Measurements from ENCODE around the gene ENDOV. TPM values are rescaled to one million over a fixed set of nuclear protein-coding genes. Genes with fewer than 3 reads are reported as not detected.

ENDOV gene
- total and polyA plus RNA-seq, 2 donors (not counting 3 experiments of a cell fraction or from before 2014, with no cell fraction given) = 20.4 to 25.9 TPM

GRCh38 chr17:80438806-80439205 is 23.8 kb downstream of the ENDOV start:
- no peak for FAIRE-seq
- dilution Hi-C loops (cut with MboI; ENCODE audit: extremely low pct_ligation_motif_present, low sequenced_read_pairs) = no loop called here
- CTCF ChIA-PET = interaction anchor here (1.7 to 3.1 kb wide), 2 partner anchors 12 to 16 kb away, joined by 7 to 10 read pairs; no protein-coding TSS in a partner anchor

More at GRCh38 chr17:80438806-80439205, 23.8 kb downstream of the ENDOV start:
- no peak for TF ChIP-seq FOS (IDR thresholded peaks at IDR 0.05; ENCODE audit: borderline replicate concordance, insufficient read depth, low read length)
- TF ChIP-seq EZH2 (IDR thresholded peaks at IDR 0.05; ENCODE audit: borderline replicate concordance, low read depth, low read length, severe bottlenecking) = no peak
- no peak for TF ChIP-seq POLR2AphosphoS5 (IDR thresholded peaks at IDR 0.05; ENCODE audit: insufficient read depth, low read depth, low read length)
- no peak for TF ChIP-seq GATA2 (IDR thresholded peaks at IDR 0.05; ENCODE audit: insufficient read depth, insufficient read length, low read depth, low read length)
- no peak for TF ChIP-seq POLR2A (IDR thresholded peaks at IDR 0.05; ENCODE audit: low read depth, low read length)
- TF ChIP-seq MYC (IDR thresholded peaks at IDR 0.05; ENCODE audit: low read depth, low read length) = no peak
- no peak for TF ChIP-seq MAX (IDR thresholded peaks at IDR 0.05; ENCODE audit: insufficient read depth, insufficient read length)
- no peak for TF ChIP-seq CTCF (IDR thresholded peaks at IDR 0.05; ENCODE audit: extremely low read depth in 1 of 2, insufficient read depth in 1 of 2, low read depth in 1 of 2, low read length in 2 of 2)
- TF ChIP-seq JUN (IDR thresholded peaks at IDR 0.05; ENCODE audit: borderline replicate concordance, insufficient read depth, insufficient read length, low read depth) = no peak
- H2AFZ ChIP-seq (ENCODE audit: low read depth, low read length) = no peak overlapping the region
- no TSS peak for BruUV-seq (replicated peaks)
- no peaks in the 10 kb centered on the region for H4K20me1 ChIP-seq (replicated peaks; ENCODE audit: control insufficient read depth, extremely low read depth, insufficient read depth, low read length)
- intact Hi-C loops (cut with micrococcal nuclease) = no loop called here
- POLR2A ChIA-PET = no interaction called here
- H3K27ac ChIP-seq (ENCODE audit: insufficient read depth, low read depth, low read length) = no peak overlapping the region
- no peak overlapping the region for H3K9ac ChIP-seq (replicated peaks; ENCODE audit: extremely low read depth, insufficient read depth, low read length)
- H3K27me3 ChIP-seq (ENCODE audit: control insufficient read depth in 2 of 2, insufficient read depth in 2 of 2, low read length in 2 of 2) = no peaks in the 10 kb centered on the region
- no peaks in the 10 kb centered on the region for H3K9me3 ChIP-seq (replicated peaks; ENCODE audit: control insufficient read depth, insufficient read depth, low read length)
- no peaks in the 10 kb centered on the region for H3K36me3 ChIP-seq (ENCODE audit: control insufficient read depth in 2 of 2, extremely low read depth in 1 of 2, insufficient read depth in 2 of 2, low read length in 2 of 2)
- no peak for DNase-seq (ENCODE audit: low read depth, low spot score)
- H3K9me1 ChIP-seq (replicated peaks; ENCODE audit: control insufficient read depth, extremely low read depth, insufficient read depth, low read length) = no peaks in the 10 kb centered on the region
- no peaks in the 10 kb centered on the region for H3K4me1 ChIP-seq (ENCODE audit: control insufficient read depth, extremely low read depth, insufficient read depth, low read length)
- no peak overlapping the region for H3K4me2 ChIP-seq (ENCODE audit: insufficient read depth, low read length)
- no peak overlapping the region for H3K4me3 ChIP-seq (replicated peaks in 1 of 3; ENCODE audit: insufficient read depth in 1 of 3, low read depth in 1 of 3, low read length in 3 of 3)
- H3K79me2 ChIP-seq (ENCODE audit: control insufficient read depth, insufficient read depth, low read length) = no peaks in the 10 kb centered on the region

All from endothelial cell of umbilical vein (primary cell).